Fibroblast of pulmonary artery (primary cell): ENCODE measurements around the gene ZAR1.

ENCODE experiments used
- DNase-seq: peaks from one replicate; pipeline ENCODE4 v3.0.0-alpha.2; 2010; ENCODE audit warnings: low read depth
- H3K4me3 ChIP-seq: replicated peaks from 2 replicates; pipeline ENCODE4 v1.5.1; 2011; ENCODE audit warnings: low read depth, mild to moderate bottlenecking, control low read depth, low read length, moderate library complexity
- CTCF ChIP-seq: IDR thresholded peaks from 2 replicates; pipeline ENCODE4 v1.5.1; 2011; ENCODE audit warnings: mild to moderate bottlenecking, control low read depth, low read length, inconsistent platforms; ENCODE audit errors: missing control alignments

The ZAR1 gene

GRCh38 chr4:48475770-48476169, 14.3 kb upstream of the ZAR1 start:
- no peak for TF ChIP-seq CTCF
- H3K4me3 ChIP-seq = no peak overlapping the region
- DNase-seq = no peak

GRCh38 chr4:48478273-48478672, 11.8 kb upstream of the ZAR1 start:
- H3K4me3 ChIP-seq = no peak overlapping the region
- no peak for TF ChIP-seq CTCF
- no peak for DNase-seq

GRCh38 chr4:48481581-48481980, 8.5 kb upstream of the ZAR1 start:
- no peak overlapping the region for H3K4me3 ChIP-seq
- no peak for DNase-seq
- TF ChIP-seq CTCF = no peak

GRCh38 chr4:48483006-48483776, 6.9 kb upstream of the ZAR1 start, which contains the start of gene SLC10A4:
SLC10A4 (plus strand) TSS chr4:48483343; CDS start chr4:48483562, 219 bp downstream.
- no peak within 1 kb of the TSS for H3K4me3 ChIP-seq
- TF ChIP-seq CTCF = no peak
- DNase-seq = no peak

- no peak overlapping the region for H3K4me3 ChIP-seq
- DNase-seq = no peak
- TF ChIP-seq CTCF = no peak
Measured at GRCh38 chr4:48483777-48484493, 6.1 kb upstream of the ZAR1 start.

GRCh38 chr4:48484494-48485168, 5.4 kb upstream of the ZAR1 start:
- TF ChIP-seq CTCF = no peak
- H3K4me3 ChIP-seq = no peak overlapping the region
- no peak for DNase-seq
